Measurements from ENCODE around the gene HIGD2B. TPM values are rescaled to one million over a fixed set of nuclear protein-coding genes. Genes with fewer than 3 reads are reported as not detected.

HIGD2B gene
- total and polyA plus RNA-seq, 9 of the 15 experiments (the other 6 are each of a cell fraction or from before 2014, with no cell fraction given) = 0.04 to 0.18 (median 0.14) TPM; not detected in 6

DNA sequence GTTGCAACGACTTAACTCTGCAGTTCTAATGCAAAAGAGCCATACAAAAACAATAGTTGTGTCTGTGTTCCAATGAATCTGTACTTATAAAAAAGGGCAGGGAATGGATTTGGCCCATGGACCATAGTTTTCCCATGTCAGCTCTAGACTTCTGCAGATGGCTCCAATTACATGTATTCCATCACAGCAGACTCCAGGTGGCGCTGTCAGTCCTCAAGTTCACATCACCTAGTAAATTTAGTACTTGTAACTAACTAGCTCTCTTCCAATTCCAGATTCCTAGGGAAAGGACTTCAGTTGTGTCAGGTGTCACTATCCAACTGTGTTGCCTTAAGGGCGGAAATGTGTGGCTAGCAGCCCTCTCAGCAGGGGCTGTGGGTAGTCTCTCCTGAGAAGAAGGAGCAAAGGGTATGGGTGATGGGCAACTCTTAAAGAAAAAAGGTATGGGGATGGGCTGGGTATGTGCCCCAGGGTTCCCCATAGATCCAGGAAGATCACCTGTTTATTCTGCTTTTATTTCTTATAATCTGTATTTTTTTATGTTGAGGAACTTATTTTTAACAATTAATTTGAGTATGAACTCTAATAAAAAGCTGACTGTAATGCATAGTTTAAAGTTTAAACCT lies 36.2 kb upstream of the HIGD2B start:
- Histone ChIP-seq H3K79me2 (ENCODE audit: control insufficient read depth, insufficient read depth, low read length) (no peaks in the 10 kb centered on the region), H2AFZ (ENCODE audit: low read depth, low read length) (no peak overlapping the region), H3K4me3 (no peak overlapping the region), H3K9ac (ENCODE audit: insufficient read depth in 1 of 2, low read depth in 2 of 2, low read length in 2 of 2) (no peak overlapping the region), H3K4me1 (replicated peaks in 1 of 2; ENCODE audit: control insufficient read depth in 2 of 2, insufficient read depth in 2 of 2, low read length in 2 of 2) (no peaks in the 10 kb centered on the region), H3K36me3 (ENCODE audit: control insufficient read depth, insufficient read depth, low read length) (peaks cover 8% of the 10 kb centered on the region; the same call in 1 of the 3 replicates), H3K9me1 (ENCODE audit: control insufficient read depth, insufficient read depth, low read length) (no peaks in the 10 kb centered on the region), H3K27me3 (ENCODE audit: control insufficient read depth in 2 of 2, insufficient read depth in 2 of 2, low read length in 2 of 2) (no peaks in the 10 kb centered on the region), H4K20me1 (replicated peaks; ENCODE audit: control insufficient read depth, insufficient read depth, low read length) (no peaks in the 10 kb centered on the region), H3K9me3 (replicated peaks; ENCODE audit: control insufficient read depth, insufficient read depth, low read depth, low read length) (no peaks in the 10 kb centered on the region), H3K4me2 (ENCODE audit: insufficient read depth, low read length) (no peak overlapping the region), H3K27ac (ENCODE audit: extremely low read depth, low read depth, low read length) (no peak overlapping the region)
- POLR2A ChIA-PET = interaction anchor here (0.7 to 1.4 kb wide), 2 partner anchors 14 to 521 kb away, joined by 3 to 7 read pairs; no protein-coding TSS in a partner anchor
- WGBS (ENCODE audit: insufficient coverage, low coverage, missing lambda C conversion rate) = 5% methylated on average over 3 of the region's 3 CpGs
- in situ Hi-C loops (cut with MboI) (no loop called here), intact Hi-C loops (cut with micrococcal nuclease) (loop anchor here (2.0 to 10.0 kb wide), 2 partner anchors 73 to 359 kb away; no protein-coding TSS in a partner anchor)
- ATAC-seq = peak; percentile 79
- no TSS peak for BruUV-seq (replicated peaks)
- peak; percentile 94 for FAIRE-seq
- DNase-seq (ENCODE audit: extremely low read depth in 1 of 4, low spot score in 3 of 4) = peak; percentile 21 to 73 (median 40)
- CTCF ChIA-PET (ENCODE audit: low intra/inter-chr PET ratio) = interaction anchor here (0.9 kb wide), 1 partner anchor 359 kb away, joined by 4 read pairs; no protein-coding TSS in a partner anchor
- TF ChIP-seq ZNF316 (IDR thresholded peaks at IDR 0.05) = no peak
- no peak for TF ChIP-seq TAL1 (IDR thresholded peaks at IDR 0.05)
- TF ChIP-seq POLR2B (IDR thresholded peaks at IDR 0.05; ENCODE audit: low read depth, partially characterized antibody) = no peak
- peak; percentile 54 for TF ChIP-seq SMC3 (conservative IDR thresholded peaks at IDR 0.05; ENCODE audit: insufficient read depth, low read depth, low read length)
- TF ChIP-seq MCM2 (IDR thresholded peaks at IDR 0.05; ENCODE audit: low read depth) = no peak
- TF ChIP-seq TRIM28 (IDR thresholded peaks at IDR 0.05) = no peak
- TF ChIP-seq, protein P1, sequence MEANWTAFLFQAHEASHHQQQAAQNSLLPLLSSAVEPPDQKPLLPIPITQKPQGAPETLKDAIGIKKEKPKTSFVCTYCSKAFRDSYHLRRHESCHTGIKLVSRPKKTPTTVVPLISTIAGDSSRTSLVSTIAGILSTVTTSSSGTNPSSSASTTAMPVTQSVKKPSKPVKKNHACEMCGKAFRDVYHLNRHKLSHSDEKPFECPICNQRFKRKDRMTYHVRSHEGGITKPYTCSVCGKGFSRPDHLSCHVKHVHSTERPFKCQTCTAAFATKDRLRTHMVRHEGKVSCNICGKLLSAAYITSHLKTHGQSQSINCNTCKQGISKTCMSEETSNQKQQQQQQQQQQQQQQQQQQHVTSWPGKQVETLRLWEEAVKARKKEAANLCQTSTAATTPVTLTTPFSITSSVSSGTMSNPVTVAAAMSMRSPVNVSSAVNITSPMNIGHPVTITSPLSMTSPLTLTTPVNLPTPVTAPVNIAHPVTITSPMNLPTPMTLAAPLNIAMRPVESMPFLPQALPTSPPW (CRISPR knock-in tag; IDR thresholded peaks at IDR 0.05) = no peak
- TF ChIP-seq RHOXF2B (CRISPR knock-in tag; conservative IDR thresholded peaks at IDR 0.05) = no peak
- TF ChIP-seq, protein P2, sequence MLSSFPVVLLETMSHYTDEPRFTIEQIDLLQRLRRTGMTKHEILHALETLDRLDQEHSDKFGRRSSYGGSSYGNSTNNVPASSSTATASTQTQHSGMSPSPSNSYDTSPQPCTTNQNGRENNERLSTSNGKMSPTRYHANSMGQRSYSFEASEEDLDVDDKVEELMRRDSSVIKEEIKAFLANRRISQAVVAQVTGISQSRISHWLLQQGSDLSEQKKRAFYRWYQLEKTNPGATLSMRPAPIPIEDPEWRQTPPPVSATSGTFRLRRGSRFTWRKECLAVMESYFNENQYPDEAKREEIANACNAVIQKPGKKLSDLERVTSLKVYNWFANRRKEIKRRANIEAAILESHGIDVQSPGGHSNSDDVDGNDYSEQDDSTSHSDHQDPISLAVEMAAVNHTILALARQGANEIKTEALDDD (IDR thresholded peaks at IDR 0.05) = peak; percentile 98
- TF ChIP-seq, protein P3, sequence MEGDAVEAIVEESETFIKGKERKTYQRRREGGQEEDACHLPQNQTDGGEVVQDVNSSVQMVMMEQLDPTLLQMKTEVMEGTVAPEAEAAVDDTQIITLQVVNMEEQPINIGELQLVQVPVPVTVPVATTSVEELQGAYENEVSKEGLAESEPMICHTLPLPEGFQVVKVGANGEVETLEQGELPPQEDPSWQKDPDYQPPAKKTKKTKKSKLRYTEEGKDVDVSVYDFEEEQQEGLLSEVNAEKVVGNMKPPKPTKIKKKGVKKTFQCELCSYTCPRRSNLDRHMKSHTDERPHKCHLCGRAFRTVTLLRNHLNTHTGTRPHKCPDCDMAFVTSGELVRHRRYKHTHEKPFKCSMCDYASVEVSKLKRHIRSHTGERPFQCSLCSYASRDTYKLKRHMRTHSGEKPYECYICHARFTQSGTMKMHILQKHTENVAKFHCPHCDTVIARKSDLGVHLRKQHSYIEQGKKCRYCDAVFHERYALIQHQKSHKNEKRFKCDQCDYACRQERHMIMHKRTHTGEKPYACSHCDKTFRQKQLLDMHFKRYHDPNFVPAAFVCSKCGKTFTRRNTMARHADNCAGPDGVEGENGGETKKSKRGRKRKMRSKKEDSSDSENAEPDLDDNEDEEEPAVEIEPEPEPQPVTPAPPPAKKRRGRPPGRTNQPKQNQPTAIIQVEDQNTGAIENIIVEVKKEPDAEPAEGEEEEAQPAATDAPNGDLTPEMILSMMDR (IDR thresholded peaks at IDR 0.05 in 2 of 3, conservative IDR thresholded peaks at IDR 0.05 in 1 of 3; ENCODE audit: insufficient read depth in 2 of 3, low read depth in 1 of 3, low read length in 3 of 3) = peak; percentile 64 to 83 (median 78)
- 0 out of 2 replicates have a peak, but pooled peaks have one; percentile 13 for TF ChIP-seq CREM (IDR thresholded peaks at IDR 0.05; ENCODE audit: low read depth)

All from K562 (cell line).